Measurements from ENCODE around the gene MRAS. TPM values are rescaled to one million over a fixed set of nuclear protein-coding genes. Genes with fewer than 3 reads are reported as not detected.

MRAS gene
- total RNA-seq, 2 donors from 2014 or later = 0.19 to 0.72 TPM

GRCh38 chr3:138390582-138390932, 42.2 kb downstream of the MRAS start:
- no peak overlapping the region for H3K4me3 Mint-ChIP-seq
- H3K27ac Mint-ChIP-seq = no peak overlapping the region
- no peaks in the 10 kb centered on the region for H3K4me1 Mint-ChIP-seq (ENCODE audit: low read depth)
- no peaks in the 10 kb centered on the region for H3K36me3 Mint-ChIP-seq (ENCODE audit: insufficient read depth in 2 of 2)
- no peaks in the 10 kb centered on the region for H3K9me3 Mint-ChIP-seq
- peaks cover 13% of the 10 kb centered on the region for H3K27me3 Mint-ChIP-seq (ENCODE audit: low read depth)
- DNase-seq (no peak), ATAC-seq (replicated peaks in 1 of 2) (no peak)

- no peaks in the 10 kb centered on the region for H3K4me1 Mint-ChIP-seq (ENCODE audit: low read depth)
- ATAC-seq (replicated peaks in 1 of 2) (no peak), DNase-seq (no peak)
- H3K9me3 Mint-ChIP-seq = no peaks in the 10 kb centered on the region
- no peaks in the 10 kb centered on the region for H3K36me3 Mint-ChIP-seq (ENCODE audit: insufficient read depth in 2 of 2)
- H3K4me3 Mint-ChIP-seq = no peak overlapping the region
- peaks cover 13% of the 10 kb centered on the region for H3K27me3 Mint-ChIP-seq (ENCODE audit: low read depth)
- no peak overlapping the region for H3K27ac Mint-ChIP-seq
Measured at GRCh38 chr3:138394156-138394555, 45.8 kb downstream of the MRAS start.

- H3K9me3 Mint-ChIP-seq = no peaks in the 10 kb centered on the region
- H3K36me3 Mint-ChIP-seq (ENCODE audit: insufficient read depth in 2 of 2) = no peaks in the 10 kb centered on the region
- no peak for ATAC-seq (replicated peaks in 1 of 2)
- no peak for DNase-seq
- H3K27ac Mint-ChIP-seq = no peak overlapping the region
- H3K4me3 Mint-ChIP-seq = no peak overlapping the region
- peaks cover 13% of the 10 kb centered on the region for H3K27me3 Mint-ChIP-seq (ENCODE audit: low read depth)
- no peaks in the 10 kb centered on the region for H3K4me1 Mint-ChIP-seq (ENCODE audit: low read depth)
Measured at GRCh38 chr3:138394686-138395085, 46.3 kb downstream of the MRAS start.

GRCh38 chr3:138395865-138396751, 47.7 kb downstream of the MRAS start:
- Mint-ChIP-seq H3K9me3 (no peaks in the 10 kb centered on the region), H3K36me3 (ENCODE audit: insufficient read depth in 2 of 2) (no peaks in the 10 kb centered on the region), H3K4me1 (ENCODE audit: low read depth) (no peaks in the 10 kb centered on the region), H3K27me3 (ENCODE audit: low read depth) (peaks cover 2% of the 10 kb centered on the region), H3K27ac (no peak overlapping the region), H3K4me3 (no peak overlapping the region)
- no peak for DNase-seq
- ATAC-seq (replicated peaks in 1 of 2) = no peak

- ATAC-seq (replicated peaks in 1 of 2) (no peak), DNase-seq (no peak)
- H3K27me3 Mint-ChIP-seq (ENCODE audit: low read depth) = no peaks in the 10 kb centered on the region
- H3K36me3 Mint-ChIP-seq (ENCODE audit: insufficient read depth in 2 of 2) = no peaks in the 10 kb centered on the region
- H3K4me3 Mint-ChIP-seq = no peak overlapping the region
- no peaks in the 10 kb centered on the region for H3K4me1 Mint-ChIP-seq (ENCODE audit: low read depth)
- H3K9me3 Mint-ChIP-seq = no peaks in the 10 kb centered on the region
- no peak overlapping the region for H3K27ac Mint-ChIP-seq
Measured at GRCh38 chr3:138396752-138397410, 48.5 kb downstream of the MRAS start.

GRCh38 chr3:138397983-138398382, 49.6 kb downstream of the MRAS start:
- H3K27me3 Mint-ChIP-seq (ENCODE audit: low read depth) = no peaks in the 10 kb centered on the region
- H3K36me3 Mint-ChIP-seq (ENCODE audit: insufficient read depth in 2 of 2) = no peaks in the 10 kb centered on the region
- H3K4me1 Mint-ChIP-seq (ENCODE audit: low read depth) = no peaks in the 10 kb centered on the region
- H3K9me3 Mint-ChIP-seq = no peaks in the 10 kb centered on the region
- ATAC-seq (replicated peaks in 1 of 2) (no peak), DNase-seq (no peak)
- H3K4me3 Mint-ChIP-seq = no peak overlapping the region
- H3K27ac Mint-ChIP-seq = no peak overlapping the region

- Mint-ChIP-seq H3K27me3 (ENCODE audit: low read depth) (no peaks in the 10 kb centered on the region), H3K36me3 (ENCODE audit: insufficient read depth in 2 of 2) (no peaks in the 10 kb centered on the region), H3K27ac (no peak overlapping the region), H3K4me1 (ENCODE audit: low read depth) (no peaks in the 10 kb centered on the region), H3K4me3 (no peak overlapping the region), H3K9me3 (no peaks in the 10 kb centered on the region)
- DNase-seq = no peak
- no peak for ATAC-seq (replicated peaks in 1 of 2)
Measured at GRCh38 chr3:138398791-138399575, 50.6 kb downstream of the MRAS start.

- DNase-seq (no peak), ATAC-seq (replicated peaks in 1 of 2) (no peak)
- H3K27ac Mint-ChIP-seq = no peak overlapping the region
- H3K9me3 Mint-ChIP-seq = no peaks in the 10 kb centered on the region
- no peaks in the 10 kb centered on the region for H3K36me3 Mint-ChIP-seq (ENCODE audit: insufficient read depth in 2 of 2)
- no peaks in the 10 kb centered on the region for H3K4me1 Mint-ChIP-seq (ENCODE audit: low read depth)
- peaks cover 3% of the 10 kb centered on the region for H3K27me3 Mint-ChIP-seq (ENCODE audit: low read depth)
- H3K4me3 Mint-ChIP-seq = no peak overlapping the region
Measured at GRCh38 chr3:138399766-138400165, 51.4 kb downstream of the MRAS start.

GRCh38 chr3:138400651-138401070, 52.3 kb downstream of the MRAS start:
- H3K36me3 Mint-ChIP-seq (ENCODE audit: insufficient read depth in 2 of 2) = no peaks in the 10 kb centered on the region
- no peak for ATAC-seq (replicated peaks in 1 of 2)

GRCh38 chr3:138401834-138402233, 53.5 kb downstream of the MRAS start:
- Mint-ChIP-seq H3K27me3 (ENCODE audit: low read depth) (peaks cover 14% of the 10 kb centered on the region), H3K4me1 (ENCODE audit: low read depth) (no peaks in the 10 kb centered on the region), H3K4me3 (no peak overlapping the region)

More at GRCh38 chr3:138400651-138401070, 52.3 kb downstream of the MRAS start:
- DNase-seq = no peak
- Mint-ChIP-seq H3K4me1 (ENCODE audit: low read depth) (no peaks in the 10 kb centered on the region), H3K27me3 (ENCODE audit: low read depth) (peaks cover 6% of the 10 kb centered on the region), H3K4me3 (no peak overlapping the region), H3K27ac (no peak overlapping the region), H3K9me3 (no peaks in the 10 kb centered on the region)

GRCh38 chr3:138404121-138404520, 55.7 kb downstream of the MRAS start:
- H3K4me3 Mint-ChIP-seq = no peak overlapping the region
- no peak overlapping the region for H3K27ac Mint-ChIP-seq
- peaks cover 35% of the 10 kb centered on the region for H3K27me3 Mint-ChIP-seq (ENCODE audit: low read depth)
- no peak for ATAC-seq (replicated peaks in 1 of 2)
- H3K36me3 Mint-ChIP-seq (ENCODE audit: insufficient read depth in 2 of 2) = no peaks in the 10 kb centered on the region
- no peak for DNase-seq
- H3K9me3 Mint-ChIP-seq = no peaks in the 10 kb centered on the region
- H3K4me1 Mint-ChIP-seq (ENCODE audit: low read depth) = no peaks in the 10 kb centered on the region

More at GRCh38 chr3:138401834-138402233, 53.5 kb downstream of the MRAS start:
- H3K9me3 Mint-ChIP-seq = no peaks in the 10 kb centered on the region
- no peak for ATAC-seq (replicated peaks in 1 of 2)
- H3K36me3 Mint-ChIP-seq (ENCODE audit: insufficient read depth in 2 of 2) = no peaks in the 10 kb centered on the region
- DNase-seq = no peak
- no peak overlapping the region for H3K27ac Mint-ChIP-seq

GRCh38 chr3:138405001-138405400, 56.6 kb downstream of the MRAS start:
- H3K36me3 Mint-ChIP-seq (ENCODE audit: insufficient read depth in 2 of 2) = no peaks in the 10 kb centered on the region
- no peaks in the 10 kb centered on the region for H3K4me1 Mint-ChIP-seq (ENCODE audit: low read depth)
- ATAC-seq (replicated peaks in 1 of 2) (no peak), DNase-seq (no peak)
- H3K4me3 Mint-ChIP-seq = no peak overlapping the region
- H3K27me3 Mint-ChIP-seq (ENCODE audit: low read depth) = peaks cover 35% of the 10 kb centered on the region
- no peak overlapping the region for H3K27ac Mint-ChIP-seq
- no peaks in the 10 kb centered on the region for H3K9me3 Mint-ChIP-seq

- H3K27ac Mint-ChIP-seq = no peak overlapping the region
- ATAC-seq (replicated peaks in 1 of 2) = no peak
- no peak overlapping the region for H3K4me3 Mint-ChIP-seq
- DNase-seq = no peak
- no peaks in the 10 kb centered on the region for H3K9me3 Mint-ChIP-seq
- no peaks in the 10 kb centered on the region for H3K4me1 Mint-ChIP-seq (ENCODE audit: low read depth)
- H3K36me3 Mint-ChIP-seq (ENCODE audit: insufficient read depth in 2 of 2) = no peaks in the 10 kb centered on the region
- peaks cover 35% of the 10 kb centered on the region for H3K27me3 Mint-ChIP-seq (ENCODE audit: low read depth)
Measured at GRCh38 chr3:138405486-138405885, 57.1 kb downstream of the MRAS start.

Measured in activated T-cell treated with anti-CD3 and anti-CD28 coated beads, Interleukin-2, amount 50 U/mL, for 72 hours (primary cell).